ENCODE results near the gene GTPBP10. TPM values are rescaled to one million over a fixed set of nuclear protein-coding genes. Genes with fewer than 3 reads are reported as not detected.

Gene GTPBP10, protein sequence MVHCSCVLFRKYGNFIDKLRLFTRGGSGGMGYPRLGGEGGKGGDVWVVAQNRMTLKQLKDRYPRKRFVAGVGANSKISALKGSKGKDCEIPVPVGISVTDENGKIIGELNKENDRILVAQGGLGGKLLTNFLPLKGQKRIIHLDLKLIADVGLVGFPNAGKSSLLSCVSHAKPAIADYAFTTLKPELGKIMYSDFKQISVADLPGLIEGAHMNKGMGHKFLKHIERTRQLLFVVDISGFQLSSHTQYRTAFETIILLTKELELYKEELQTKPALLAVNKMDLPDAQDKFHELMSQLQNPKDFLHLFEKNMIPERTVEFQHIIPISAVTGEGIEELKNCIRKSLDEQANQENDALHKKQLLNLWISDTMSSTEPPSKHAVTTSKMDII
- total RNA-seq (2021), result 20.3 and 23.3 TPM in 2 replicates
- long read RNA-seq, full-length matches to known transcripts, result 33 of 42 reads
- long read RNA-seq, partial matches to known transcripts, result 1 of 42 reads
- long read RNA-seq, other reads (novel, unspliced or antisense), result 8 of 42 reads

DNA sequence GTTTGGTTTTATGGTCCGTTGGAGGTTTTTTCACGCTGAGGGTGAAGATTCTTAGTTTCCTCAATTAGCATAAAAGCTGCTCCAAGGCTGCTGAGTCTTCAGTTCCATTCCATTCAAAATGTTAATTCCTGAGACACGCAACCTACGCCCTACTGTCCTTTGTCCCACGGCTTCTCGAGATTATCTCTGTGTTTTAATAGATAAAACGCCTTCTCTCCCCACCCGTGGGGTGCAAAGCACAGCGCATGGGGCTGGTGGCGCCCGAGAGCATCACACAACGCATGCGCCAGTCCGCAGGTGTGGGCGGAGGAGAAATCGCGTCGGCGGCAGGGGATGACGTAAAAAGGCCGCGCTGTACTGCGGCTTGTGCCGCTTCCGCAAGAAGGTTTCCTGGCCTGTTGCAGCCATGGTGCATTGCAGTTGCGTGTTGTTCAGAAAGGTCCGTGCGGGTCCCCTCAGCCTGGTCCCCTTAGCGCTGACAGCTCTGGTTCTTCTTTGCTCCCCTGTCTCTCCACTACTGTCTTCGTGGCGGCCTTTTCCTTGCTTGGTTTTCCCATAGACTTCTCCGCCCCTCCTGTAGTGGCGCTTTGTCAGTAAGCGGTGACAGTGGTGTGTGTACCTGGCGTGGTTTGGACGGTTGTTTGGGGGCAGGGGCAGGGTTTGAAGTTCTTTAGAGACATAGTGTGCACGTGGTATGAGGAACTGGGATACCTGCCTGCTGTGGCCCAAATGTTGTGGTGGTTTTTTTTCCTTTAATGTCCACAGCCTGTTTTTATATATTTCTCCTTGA, at the start of gene GTPBP10:
TSS of gene GTPBP10 (plus strand) at position 381 of the 790 bp plus-strand sequence. CDS start at position 407, 26 bp downstream.
- H4K91ac ChIP-seq (ENCODE audit: insufficient read length, low read depth, low read length), result no peak within 1 kb of the TSS
- peak within 1 kb of the TSS; percentile 97 to 98 for H3K4me3 Mint-ChIP-seq
- H3K9ac ChIP-seq (ENCODE audit: extremely low read depth, insufficient read length, low read length), result peak within 1 kb of the TSS; percentile 95
- no peaks in the 10 kb centered on the region for H3K4me1 ChIP-seq (ENCODE audit: insufficient read depth, low read length)
- H3K4me2 ChIP-seq (ENCODE audit: insufficient read depth, insufficient read length, low read length), result peak within 1 kb of the TSS; percentile 88
- H3K27me3 ChIP-seq (ENCODE audit: insufficient read depth, low read length), result no peaks in the 10 kb centered on the region
- no peak within 1 kb of the TSS for H2BK15ac ChIP-seq (ENCODE audit: low read depth, low read length)
- H2BK20ac ChIP-seq (ENCODE audit: low read depth, low read length, poor library complexity, severe bottlenecking), result no peak within 1 kb of the TSS
- H3K4ac ChIP-seq (ENCODE audit: low read depth, low read length), result no peak within 1 kb of the TSS
- H3K56ac ChIP-seq (ENCODE audit: insufficient read length, low read depth, low read length), result no peak within 1 kb of the TSS
- no peak within 1 kb of the TSS for H3K23ac ChIP-seq (ENCODE audit: insufficient read length, low read depth, low read length)
- H3T11ph ChIP-seq (ENCODE audit: low read length), result no peak within 1 kb of the TSS
- H2BK5ac ChIP-seq (ENCODE audit: insufficient read length, low read length), result peak within 1 kb of the TSS; percentile 5
- H3K18ac ChIP-seq (ENCODE audit: insufficient read length, low read depth, low read length), result peak within 1 kb of the TSS; percentile 81
- H2AFZ ChIP-seq (ENCODE audit: low read length), result peak within 1 kb of the TSS; percentile 74
- H3K27me3 Mint-ChIP-seq (ENCODE audit: low read depth), result no peaks in the 10 kb centered on the region; the same call in 1 of the 2 replicates
- peaks cover 0 to 2% (median 0%) of the 10 kb centered on the region in 3 experiments; a peak in 2 of 7 replicates for H3K36me3 Mint-ChIP-seq (ENCODE audit: insufficient read depth in 1 of 3, low read depth in 3 of 3)
- H3K79me2 ChIP-seq (ENCODE audit: insufficient read depth, low read length), result peaks cover 2% of the 10 kb centered on the region; the same call in 1 of the 2 replicates
- peak; percentile 93 for DNase-seq
- peak within 1 kb of the TSS; percentile 97 to 99 (median 99) for H3K27ac Mint-ChIP-seq
- TF ChIP-seq, protein P1, sequence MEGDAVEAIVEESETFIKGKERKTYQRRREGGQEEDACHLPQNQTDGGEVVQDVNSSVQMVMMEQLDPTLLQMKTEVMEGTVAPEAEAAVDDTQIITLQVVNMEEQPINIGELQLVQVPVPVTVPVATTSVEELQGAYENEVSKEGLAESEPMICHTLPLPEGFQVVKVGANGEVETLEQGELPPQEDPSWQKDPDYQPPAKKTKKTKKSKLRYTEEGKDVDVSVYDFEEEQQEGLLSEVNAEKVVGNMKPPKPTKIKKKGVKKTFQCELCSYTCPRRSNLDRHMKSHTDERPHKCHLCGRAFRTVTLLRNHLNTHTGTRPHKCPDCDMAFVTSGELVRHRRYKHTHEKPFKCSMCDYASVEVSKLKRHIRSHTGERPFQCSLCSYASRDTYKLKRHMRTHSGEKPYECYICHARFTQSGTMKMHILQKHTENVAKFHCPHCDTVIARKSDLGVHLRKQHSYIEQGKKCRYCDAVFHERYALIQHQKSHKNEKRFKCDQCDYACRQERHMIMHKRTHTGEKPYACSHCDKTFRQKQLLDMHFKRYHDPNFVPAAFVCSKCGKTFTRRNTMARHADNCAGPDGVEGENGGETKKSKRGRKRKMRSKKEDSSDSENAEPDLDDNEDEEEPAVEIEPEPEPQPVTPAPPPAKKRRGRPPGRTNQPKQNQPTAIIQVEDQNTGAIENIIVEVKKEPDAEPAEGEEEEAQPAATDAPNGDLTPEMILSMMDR (conservative IDR thresholded peaks at IDR 0.05), result peak; percentile 67
- peaks cover 5% of the 10 kb centered on the region for H3K23me2 ChIP-seq (ENCODE audit: insufficient read length, low read depth, low read length, poor library complexity, severe bottlenecking)
- H3K79me1 ChIP-seq (ENCODE audit: insufficient read depth, low read depth, low read length, poor library complexity, severe bottlenecking), result no peaks in the 10 kb centered on the region
- H2BK120ac ChIP-seq (ENCODE audit: low read depth, low read length, poor library complexity, severe bottlenecking), result no peak within 1 kb of the TSS
- no peaks in the 10 kb centered on the region for H3K9me3 ChIP-seq (ENCODE audit: control insufficient read depth, low read depth, low read length)
- no peak within 1 kb of the TSS for H2AK5ac ChIP-seq (ENCODE audit: insufficient read length, low read length)
- H3K9me3 Mint-ChIP-seq, result no peaks in the 10 kb centered on the region; a peak in 1 of 5 replicates
- no peak within 1 kb of the TSS for H2BK12ac ChIP-seq (ENCODE audit: insufficient read length, low read depth, low read length)
- no peaks in the 10 kb centered on the region for H4K20me1 ChIP-seq (ENCODE audit: control insufficient read depth, insufficient read depth, insufficient read length)
- peak within 1 kb of the TSS; percentile 68 for H4K8ac ChIP-seq (replicated peaks; ENCODE audit: insufficient read length, low read depth, low read length)
- no CpG with 5 or more reads among the region's 37 CpGs for WGBS (ENCODE audit: extremely low coverage, insufficient read length, low lambda C conversion rate)
- H3K14ac ChIP-seq (ENCODE audit: insufficient read depth, low read length), result peak within 1 kb of the TSS; percentile 94
- H3K27ac ChIP-seq (ENCODE audit: insufficient read length, low read depth, low read length), result peak within 1 kb of the TSS; percentile 26
- H3K4me1 Mint-ChIP-seq, result peaks cover 7 to 12% of the 10 kb centered on the region in 2 experiments
- H4K5ac ChIP-seq (ENCODE audit: insufficient read length, low read depth, low read length), result no peak within 1 kb of the TSS
